ENCODE results near the gene SFXN2.

SFXN2 gene

DNA sequence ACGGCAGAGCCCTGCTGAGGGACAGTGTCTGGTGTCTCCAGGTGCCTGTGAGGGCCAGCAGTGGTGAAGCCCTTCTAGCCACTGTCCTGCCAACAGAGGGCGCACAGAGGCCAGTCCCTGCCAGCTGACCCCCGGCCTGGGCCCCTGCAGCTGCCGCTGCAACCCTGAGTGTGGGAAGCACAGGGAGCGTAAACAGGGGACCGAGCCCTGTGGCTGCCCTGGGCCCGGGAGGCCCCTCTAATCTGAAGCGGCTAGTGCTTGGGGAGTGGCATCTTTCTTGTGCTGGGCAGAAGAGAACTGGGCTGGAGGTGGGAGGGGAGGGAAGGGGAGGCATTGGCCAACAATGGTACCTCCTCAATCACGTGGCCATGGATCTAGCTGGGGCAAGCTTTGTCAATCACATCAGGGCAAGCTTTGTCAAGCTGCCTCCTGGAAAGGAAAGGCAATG lies 35.6 kb upstream of the SFXN2 start:
- DNase-seq: peak; percentile 86
- peaks cover 44% of the 10 kb centered on the region for H3K4me1 ChIP-seq
- no peaks in the 10 kb centered on the region for H3K27me3 ChIP-seq
- no peak overlapping the region for H3K4me3 ChIP-seq (ENCODE audit: low read depth, low read length)
- H3K36me3 ChIP-seq: peaks cover 6% of the 10 kb centered on the region; the same call in 1 of the 2 replicates
- TF ChIP-seq, protein P1, sequence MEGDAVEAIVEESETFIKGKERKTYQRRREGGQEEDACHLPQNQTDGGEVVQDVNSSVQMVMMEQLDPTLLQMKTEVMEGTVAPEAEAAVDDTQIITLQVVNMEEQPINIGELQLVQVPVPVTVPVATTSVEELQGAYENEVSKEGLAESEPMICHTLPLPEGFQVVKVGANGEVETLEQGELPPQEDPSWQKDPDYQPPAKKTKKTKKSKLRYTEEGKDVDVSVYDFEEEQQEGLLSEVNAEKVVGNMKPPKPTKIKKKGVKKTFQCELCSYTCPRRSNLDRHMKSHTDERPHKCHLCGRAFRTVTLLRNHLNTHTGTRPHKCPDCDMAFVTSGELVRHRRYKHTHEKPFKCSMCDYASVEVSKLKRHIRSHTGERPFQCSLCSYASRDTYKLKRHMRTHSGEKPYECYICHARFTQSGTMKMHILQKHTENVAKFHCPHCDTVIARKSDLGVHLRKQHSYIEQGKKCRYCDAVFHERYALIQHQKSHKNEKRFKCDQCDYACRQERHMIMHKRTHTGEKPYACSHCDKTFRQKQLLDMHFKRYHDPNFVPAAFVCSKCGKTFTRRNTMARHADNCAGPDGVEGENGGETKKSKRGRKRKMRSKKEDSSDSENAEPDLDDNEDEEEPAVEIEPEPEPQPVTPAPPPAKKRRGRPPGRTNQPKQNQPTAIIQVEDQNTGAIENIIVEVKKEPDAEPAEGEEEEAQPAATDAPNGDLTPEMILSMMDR (IDR thresholded peaks at IDR 0.05; ENCODE audit: low read depth, low read length): peak; percentile 78
- no peaks in the 10 kb centered on the region for H3K9me3 ChIP-seq

DNA sequence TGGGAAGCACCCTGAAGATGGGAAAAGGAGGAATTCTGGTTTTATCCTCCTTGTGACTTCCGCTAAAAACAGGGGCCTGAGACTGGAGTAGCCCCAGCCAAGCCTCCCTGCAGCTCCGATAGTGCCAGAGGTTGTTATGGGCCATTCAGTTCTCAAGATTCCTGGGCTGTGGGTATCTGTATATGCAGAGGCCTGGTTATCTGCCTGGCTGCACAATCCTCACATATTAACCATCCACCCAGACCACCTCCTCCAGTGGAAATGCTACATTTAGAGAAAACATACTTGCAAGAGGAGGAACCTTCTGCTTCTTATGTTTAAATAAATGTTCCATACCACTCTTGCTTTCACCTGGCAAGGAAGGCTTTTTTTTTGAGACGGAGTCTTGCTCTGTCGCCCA lies 34.8 kb upstream of the SFXN2 start:
- DNase-seq: no peak
- Histone ChIP-seq H3K27me3 (no peaks in the 10 kb centered on the region), H3K4me1 (peaks cover 42% of the 10 kb centered on the region), H3K4me3 (ENCODE audit: low read depth, low read length) (no peak overlapping the region), H3K36me3 (peaks cover 6% of the 10 kb centered on the region; the same call in 1 of the 2 replicates), H3K9me3 (no peaks in the 10 kb centered on the region)
- TF ChIP-seq, protein P1 (IDR thresholded peaks at IDR 0.05; ENCODE audit: low read depth, low read length): no peak

DNA sequence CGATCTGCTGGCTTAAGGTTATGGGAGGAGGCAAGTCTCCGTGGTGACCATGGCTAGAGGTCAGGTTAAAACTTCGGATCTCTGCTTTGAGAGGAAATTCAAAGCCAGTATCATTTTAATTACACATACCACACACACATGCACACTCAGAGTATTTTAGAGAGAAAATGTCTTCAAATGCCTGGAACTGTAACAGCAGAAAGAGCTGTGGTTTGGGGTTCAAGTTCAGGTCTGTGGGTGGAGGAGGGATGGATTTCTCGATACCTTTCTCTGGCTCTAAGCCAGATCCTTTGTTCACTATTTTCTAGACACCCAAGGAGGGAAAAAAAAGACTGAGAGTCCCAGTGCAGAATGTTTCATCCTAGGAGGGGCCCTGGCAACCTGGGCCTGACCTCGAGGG lies 32.7 kb upstream of the SFXN2 start:
- no peaks in the 10 kb centered on the region for H3K27me3 ChIP-seq
- peaks cover 10% of the 10 kb centered on the region; the same call in 1 of the 2 replicates for H3K36me3 ChIP-seq
- TF ChIP-seq, protein P1 (IDR thresholded peaks at IDR 0.05; ENCODE audit: low read depth, low read length): no peak
- H3K9me3 ChIP-seq: no peaks in the 10 kb centered on the region
- no peak overlapping the region for H3K4me3 ChIP-seq (ENCODE audit: low read depth, low read length)
- peaks cover 29% of the 10 kb centered on the region for H3K4me1 ChIP-seq
- DNase-seq: no peak

DNA sequence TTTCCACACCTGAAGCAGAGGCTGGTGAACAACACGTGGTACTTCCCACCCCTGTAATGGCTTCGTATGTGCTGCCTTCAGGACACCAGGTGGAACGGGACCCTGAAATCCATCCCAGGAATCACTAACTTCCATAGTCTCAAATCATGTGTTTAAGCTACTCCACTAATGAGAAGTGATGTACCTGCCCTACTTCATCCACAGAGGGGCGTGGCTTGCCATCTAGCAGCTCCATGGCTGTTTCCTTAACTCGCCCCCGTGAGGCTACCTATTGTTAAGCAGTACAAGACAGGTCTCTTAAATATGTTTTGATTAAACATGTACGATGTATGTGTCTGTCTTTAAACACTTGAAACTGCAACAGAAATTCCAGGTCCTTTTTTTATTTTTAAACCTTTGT lies 32.0 kb upstream of the SFXN2 start:
- no peak for DNase-seq
- TF ChIP-seq, protein P1 (IDR thresholded peaks at IDR 0.05; ENCODE audit: low read depth, low read length): no peak
- no peaks in the 10 kb centered on the region for H3K27me3 ChIP-seq
- H3K4me1 ChIP-seq: peaks cover 22% of the 10 kb centered on the region
- peaks cover 10% of the 10 kb centered on the region; the same call in 1 of the 2 replicates for H3K36me3 ChIP-seq
- H3K9me3 ChIP-seq: no peaks in the 10 kb centered on the region
- no peak overlapping the region for H3K4me3 ChIP-seq (ENCODE audit: low read depth, low read length)

DNA sequence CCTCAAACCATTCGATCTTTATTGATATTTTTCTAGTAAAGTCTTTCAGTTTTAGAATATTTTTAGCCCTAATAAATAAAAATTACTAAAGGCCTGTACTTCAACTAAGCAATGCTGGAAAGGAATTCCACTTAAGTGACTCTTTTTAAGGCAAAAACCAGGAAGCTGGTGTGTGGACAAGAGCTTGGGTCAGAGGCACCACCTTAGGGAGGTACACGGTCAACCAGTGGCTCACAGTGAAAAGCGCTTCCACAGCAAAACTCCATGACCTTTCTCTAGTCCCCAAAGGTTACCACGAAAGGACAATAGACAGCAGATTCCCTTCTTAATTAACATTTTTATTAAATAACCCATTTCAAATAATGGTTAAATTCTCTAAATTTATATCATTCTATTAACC lies 31.5 kb upstream of the SFXN2 start:
- no peaks in the 10 kb centered on the region for H3K9me3 ChIP-seq
- TF ChIP-seq, protein P1 (IDR thresholded peaks at IDR 0.05; ENCODE audit: low read depth, low read length): no peak
- H3K4me1 ChIP-seq: peaks cover 16% of the 10 kb centered on the region
- H3K4me3 ChIP-seq (ENCODE audit: low read depth, low read length): no peak overlapping the region
- no peaks in the 10 kb centered on the region for H3K27me3 ChIP-seq
- DNase-seq: no peak
- peaks cover 10% of the 10 kb centered on the region; the same call in 1 of the 2 replicates for H3K36me3 ChIP-seq

DNA sequence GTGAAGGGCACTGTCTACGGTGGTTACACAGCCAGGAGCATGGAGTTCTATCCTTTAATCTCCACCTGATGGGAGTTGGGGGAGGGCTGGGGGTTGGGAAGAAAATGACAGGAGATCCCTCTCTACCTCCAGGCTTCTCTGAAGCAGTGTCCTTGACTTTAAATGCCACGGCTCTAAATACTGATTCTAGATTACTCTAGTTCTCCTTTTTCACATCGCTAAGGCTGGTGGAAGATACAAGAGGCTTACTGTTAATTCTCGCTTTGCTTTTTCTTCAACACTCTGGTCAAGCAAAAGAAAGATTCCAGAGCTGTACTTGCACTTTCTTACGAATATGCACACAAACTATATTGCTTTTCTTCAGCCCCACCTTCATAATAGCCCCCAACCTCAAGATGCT lies 30.7 kb upstream of the SFXN2 start:
- H3K27me3 ChIP-seq: no peaks in the 10 kb centered on the region
- no peaks in the 10 kb centered on the region for H3K9me3 ChIP-seq
- no peak overlapping the region for H3K4me3 ChIP-seq (ENCODE audit: low read depth, low read length)
- peaks cover 10% of the 10 kb centered on the region; the same call in 1 of the 2 replicates for H3K36me3 ChIP-seq
- H3K4me1 ChIP-seq: peaks cover 10% of the 10 kb centered on the region
- TF ChIP-seq, protein P1 (IDR thresholded peaks at IDR 0.05; ENCODE audit: low read depth, low read length): no peak
- no peak for DNase-seq

Measured in BE2C (cell line).